Hepatocyte (in vitro differentiated cells): ENCODE data around the gene ARSI.

Source experiments
- EZH2 ChIP-seq: fragments of 200-600 bp; sonication (generic); IDR thresholded peaks from 2 replicates; pipeline ENCODE4 v1.6.1; 2016; ENCODE audit warnings: antibody characterized with exemption, mild to moderate bottlenecking, borderline replicate concordance
- EZH2phosphoT487 ChIP-seq: fragments of 200-600 bp; sonication (generic); IDR thresholded peaks from one replicate; pipeline ENCODE4 v1.6.1; 2018; ENCODE audit warnings: antibody characterized with exemption, mild to moderate bottlenecking, low read depth, moderate library complexity; ENCODE audit not compliant: unreplicated experiment, severe bottlenecking
- TF ChIP-seq, protein P1 (sequence below): fragments of 200-600 bp; sonication (generic); IDR thresholded peaks from 2 replicates; pipeline ENCODE4 v1.5.1; 2016; ENCODE audit warnings: antibody characterized with exemption, mild to moderate bottlenecking; ENCODE audit not compliant: poor library complexity

DNA sequence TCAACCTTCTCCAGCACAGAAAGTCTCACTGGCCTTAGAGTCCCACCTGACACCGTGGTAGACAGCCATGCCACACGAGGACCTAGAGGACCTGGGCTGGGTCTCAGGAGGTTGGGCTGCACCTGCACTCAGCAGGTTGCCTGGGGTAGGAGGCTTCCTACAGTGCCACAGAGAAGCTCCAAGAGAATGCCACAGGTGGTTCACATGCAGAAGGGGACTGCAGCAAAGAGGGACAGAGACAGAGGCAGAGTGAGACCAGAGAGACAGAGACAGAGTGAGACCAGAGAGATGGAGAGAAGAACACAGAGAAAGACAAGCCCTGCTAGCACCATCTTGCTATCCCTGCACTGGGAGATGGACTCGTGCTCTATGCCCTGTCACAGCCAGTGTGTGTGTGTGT, 18.8 kb downstream of the ARSI start:
- TF ChIP-seq, protein P1, sequence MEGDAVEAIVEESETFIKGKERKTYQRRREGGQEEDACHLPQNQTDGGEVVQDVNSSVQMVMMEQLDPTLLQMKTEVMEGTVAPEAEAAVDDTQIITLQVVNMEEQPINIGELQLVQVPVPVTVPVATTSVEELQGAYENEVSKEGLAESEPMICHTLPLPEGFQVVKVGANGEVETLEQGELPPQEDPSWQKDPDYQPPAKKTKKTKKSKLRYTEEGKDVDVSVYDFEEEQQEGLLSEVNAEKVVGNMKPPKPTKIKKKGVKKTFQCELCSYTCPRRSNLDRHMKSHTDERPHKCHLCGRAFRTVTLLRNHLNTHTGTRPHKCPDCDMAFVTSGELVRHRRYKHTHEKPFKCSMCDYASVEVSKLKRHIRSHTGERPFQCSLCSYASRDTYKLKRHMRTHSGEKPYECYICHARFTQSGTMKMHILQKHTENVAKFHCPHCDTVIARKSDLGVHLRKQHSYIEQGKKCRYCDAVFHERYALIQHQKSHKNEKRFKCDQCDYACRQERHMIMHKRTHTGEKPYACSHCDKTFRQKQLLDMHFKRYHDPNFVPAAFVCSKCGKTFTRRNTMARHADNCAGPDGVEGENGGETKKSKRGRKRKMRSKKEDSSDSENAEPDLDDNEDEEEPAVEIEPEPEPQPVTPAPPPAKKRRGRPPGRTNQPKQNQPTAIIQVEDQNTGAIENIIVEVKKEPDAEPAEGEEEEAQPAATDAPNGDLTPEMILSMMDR = no peak
- TF ChIP-seq EZH2 (no peak), EZH2phosphoT487 (no peak)
